HUES64 (cell line): ENCODE data around the gene MAST4.

Experiments used
- H3K27ac ChIP-seq: 2 replicates; pipeline ENCODE4 v1.7.0; 2013; ENCODE audit warnings: low read depth, low read length, inconsistent platforms
- H3K27me3 ChIP-seq: 2 replicates; pipeline ENCODE4 v1.6.1; 2013; ENCODE audit warnings: mild to moderate bottlenecking, low read length; ENCODE audit not compliant: insufficient read depth
- H3K36me3 ChIP-seq: 2 replicates; pipeline ENCODE4 v1.6.1; 2013; ENCODE audit warnings: mild to moderate bottlenecking, low read length; ENCODE audit not compliant: insufficient read depth
- H3K4me1 ChIP-seq: 2 replicates; pipeline ENCODE4 v1.6.1; 2013; ENCODE audit warnings: mild to moderate bottlenecking, low read length, moderate library complexity; ENCODE audit not compliant: insufficient read depth
- H3K4me3 ChIP-seq: 2 replicates; pipeline ENCODE4 v1.5.1; 2013; ENCODE audit warnings: mild to moderate bottlenecking, low read length, moderate library complexity
- H3K9ac ChIP-seq: 2 replicates; pipeline ENCODE4 v1.6.1; 2013; ENCODE audit warnings: mild to moderate bottlenecking, low read depth, low read length
- H3K9me3 ChIP-seq: 2 replicates; pipeline ENCODE4 v1.6.1; 2013; ENCODE audit warnings: low read depth, low read length; ENCODE audit not compliant: insufficient read depth
- WGBS: fragments of 150-250, 120-280 bp; methylation state at CpG from one replicate; pipeline ENCODE4 v1.1.7; 2013; ENCODE audit warnings: missing lambda C conversion rate; 5-methylcytosine and 5-hydroxymethylcytosine counted together

Gene MAST4

DNA sequence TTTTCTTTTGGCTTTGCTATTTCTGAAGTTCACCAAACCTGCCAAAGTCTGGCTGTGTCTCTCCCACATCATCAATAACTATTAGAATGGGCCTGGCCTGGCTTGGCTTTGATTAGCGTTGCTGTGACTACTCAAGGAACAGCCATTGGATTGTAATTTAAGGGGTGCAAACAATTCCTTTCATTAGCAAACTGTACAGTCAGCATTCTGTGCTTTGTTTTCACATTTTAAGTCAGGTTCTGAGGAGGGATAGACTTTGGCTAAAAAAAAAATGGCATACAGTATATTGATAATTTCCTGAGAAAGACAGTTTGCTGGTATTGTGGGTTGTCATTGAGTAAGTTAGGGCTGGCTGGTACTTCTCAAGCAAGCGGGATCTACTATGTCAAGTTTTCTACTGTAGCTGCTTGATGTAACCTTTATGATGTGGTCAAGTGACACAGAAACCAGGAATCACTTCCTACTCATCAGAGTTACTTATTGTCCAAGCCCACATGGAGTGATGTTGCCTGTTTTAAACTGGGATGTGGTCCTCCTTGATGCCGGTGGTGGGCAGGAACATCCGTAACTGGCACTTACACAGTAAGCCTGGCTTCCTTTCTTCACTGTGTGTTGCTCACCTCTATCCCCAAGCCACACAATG is 439.0 kb downstream of the MAST4 start:
- WGBS, result 95% methylated on average over 4 of the region's 4 CpGs
- H3K36me3 ChIP-seq, result no peaks in the 10 kb centered on the region
- no peak overlapping the region for H3K4me3 ChIP-seq
- H3K4me1 ChIP-seq, result peaks cover 46% of the 10 kb centered on the region
- H3K27me3 ChIP-seq, result no peaks in the 10 kb centered on the region
- H3K27ac ChIP-seq, result no peak overlapping the region
- H3K9me3 ChIP-seq, result no peaks in the 10 kb centered on the region
- no peak overlapping the region for H3K9ac ChIP-seq

DNA sequence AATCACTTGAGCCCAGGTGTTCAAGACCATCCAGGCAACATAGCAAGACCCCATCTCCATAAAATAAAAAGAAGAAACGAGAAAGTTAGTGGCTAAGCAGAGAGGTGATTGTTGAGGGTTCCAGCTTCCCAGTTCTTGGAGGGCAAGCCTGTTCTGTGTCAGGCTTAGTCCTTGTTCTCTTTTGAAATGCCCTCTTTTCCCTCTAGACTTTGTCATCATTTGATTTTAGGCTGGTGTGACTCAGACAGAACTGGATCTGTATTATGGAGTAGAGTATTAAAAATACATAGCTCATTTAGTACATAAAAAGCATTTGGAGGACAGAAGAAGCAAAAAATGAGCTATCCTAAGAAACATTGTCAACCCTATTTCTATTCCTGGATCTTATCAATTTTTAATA is 441.0 kb downstream of the MAST4 start:
- Histone ChIP-seq H3K4me1 (peaks cover 40% of the 10 kb centered on the region), H3K36me3 (no peaks in the 10 kb centered on the region), H3K9ac (no peak overlapping the region), H3K9me3 (no peaks in the 10 kb centered on the region), H3K27ac (no peak overlapping the region), H3K27me3 (no peaks in the 10 kb centered on the region; the same call in 1 of the 2 replicates), H3K4me3 (no peak overlapping the region)
- WGBS, result 85% methylated on average over 1 of the region's 1 CpG

DNA sequence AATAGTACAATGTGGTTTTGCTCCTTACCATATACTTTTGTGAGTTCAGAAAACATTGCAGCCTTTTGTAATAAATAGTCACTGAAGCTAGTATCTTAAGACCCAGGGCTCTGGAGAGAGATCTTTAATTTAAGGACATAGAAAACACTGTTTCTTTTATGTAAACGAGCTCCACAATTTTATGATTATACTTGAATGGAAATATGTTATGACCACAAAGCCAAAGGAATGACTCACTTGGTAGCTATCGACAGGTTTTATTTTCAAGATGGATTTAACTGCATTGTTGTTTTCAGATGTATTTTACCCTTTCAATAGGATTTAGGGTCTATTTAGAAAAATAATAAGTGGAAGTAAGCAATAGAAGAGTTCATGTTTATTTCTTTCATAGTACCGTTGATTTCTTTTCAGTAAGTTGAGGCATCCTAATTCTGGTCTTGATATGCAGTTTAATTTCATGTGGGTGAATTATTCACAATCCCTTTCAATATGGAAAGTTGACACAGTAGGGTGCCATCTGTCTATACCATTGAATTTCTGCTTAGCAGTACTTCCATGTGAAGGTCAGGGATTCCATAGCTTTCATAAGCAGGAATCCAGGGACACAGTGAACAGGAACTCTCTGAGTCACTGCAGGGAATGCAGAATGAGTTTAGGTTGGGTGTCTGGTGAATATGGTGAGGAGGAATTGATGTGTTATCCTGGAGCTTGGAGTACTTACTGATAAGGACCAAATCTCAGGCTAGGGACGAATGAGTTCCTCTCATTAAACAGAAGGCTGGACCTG is 442.8 kb downstream of the MAST4 start:
- no peaks in the 10 kb centered on the region for H3K9me3 ChIP-seq
- no peaks in the 10 kb centered on the region for H3K36me3 ChIP-seq
- H3K4me1 ChIP-seq, result peaks cover 37% of the 10 kb centered on the region
- H3K27ac ChIP-seq, result no peak overlapping the region
- H3K9ac ChIP-seq, result no peak overlapping the region
- no peaks in the 10 kb centered on the region; the same call in 1 of the 2 replicates for H3K27me3 ChIP-seq
- no peak overlapping the region for H3K4me3 ChIP-seq
- WGBS, result 94% methylated on average over 4 of the region's 4 CpGs

DNA sequence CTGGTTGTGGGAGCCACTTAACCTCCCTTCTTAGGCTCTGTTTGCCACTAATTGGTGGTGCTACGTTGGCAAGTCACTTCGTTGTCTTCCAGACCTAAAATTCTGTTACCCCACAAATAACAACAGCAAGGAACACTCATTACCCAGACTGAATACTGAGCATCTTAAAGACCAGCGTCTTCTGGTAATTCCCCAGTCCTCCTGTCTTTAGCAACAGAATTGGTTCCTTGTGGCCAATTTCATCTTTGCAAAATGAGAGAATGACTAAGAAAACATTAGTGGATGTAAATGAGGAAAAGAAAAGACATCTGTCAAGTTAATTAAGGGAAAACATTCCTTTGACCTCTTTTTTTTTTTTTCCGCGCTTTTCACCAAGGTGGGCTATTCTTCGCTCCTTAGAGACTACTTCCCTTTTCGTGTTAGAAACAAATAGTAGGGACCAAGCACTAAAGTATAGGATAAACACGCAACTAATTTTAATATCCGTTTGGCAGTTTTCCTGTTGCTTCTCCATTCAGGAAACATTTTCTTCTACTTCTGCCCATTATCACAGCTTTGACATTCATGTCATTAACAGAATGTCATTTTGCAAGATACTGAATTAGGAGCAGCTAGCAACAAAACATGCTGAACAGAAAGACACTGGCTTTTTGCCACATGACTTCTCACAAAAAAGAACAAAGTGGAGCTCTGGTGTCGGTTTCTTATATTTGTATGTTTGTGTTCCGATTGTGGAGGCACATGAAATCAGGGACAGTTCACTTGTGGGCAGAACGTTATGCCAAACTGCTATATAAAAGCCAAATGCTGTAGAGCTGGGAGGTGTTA is 446.2 kb downstream of the MAST4 start:
- Histone ChIP-seq H3K4me3 (no peak overlapping the region), H3K4me1 (peaks cover 19% of the 10 kb centered on the region), H3K27ac (no peak overlapping the region), H3K27me3 (no peaks in the 10 kb centered on the region; the same call in 1 of the 2 replicates), H3K9ac (no peak overlapping the region), H3K9me3 (no peaks in the 10 kb centered on the region), H3K36me3 (no peaks in the 10 kb centered on the region)
- WGBS, result 62% methylated on average over 12 of the region's 12 CpGs

DNA sequence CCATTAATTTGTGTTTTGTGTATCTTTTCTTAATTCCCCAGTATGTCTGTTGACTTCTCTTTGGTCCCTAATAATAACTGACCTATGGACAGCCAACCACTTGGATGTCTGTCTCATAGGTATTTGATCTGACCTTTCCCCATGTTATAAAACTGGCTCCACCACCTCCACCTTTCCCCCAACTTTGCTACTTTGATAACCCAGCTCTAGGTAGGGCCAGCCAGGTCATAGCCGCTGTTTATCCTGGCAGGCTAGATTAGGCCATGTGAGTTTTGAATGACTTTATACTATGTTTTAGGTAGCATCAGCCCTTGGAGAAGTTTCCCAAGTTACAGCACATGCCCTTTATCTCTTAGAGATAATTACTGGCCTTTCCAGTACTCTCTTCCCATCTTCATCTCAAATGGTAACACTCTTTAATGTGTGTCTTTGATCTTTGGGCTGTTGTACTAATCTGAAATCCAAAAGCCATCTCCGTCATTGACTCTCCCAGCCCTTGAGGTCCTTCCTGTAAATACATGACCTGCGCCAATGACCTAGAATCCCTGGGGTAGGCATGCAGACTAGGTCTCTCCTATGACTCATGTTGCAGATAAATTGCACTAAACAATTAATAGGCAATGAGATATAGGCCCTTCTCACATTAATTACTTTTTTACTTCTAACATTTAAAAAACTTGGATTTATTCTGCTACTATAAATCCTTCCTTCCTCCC is 447.8 kb downstream of the MAST4 start:
- no peaks in the 10 kb centered on the region for H3K36me3 ChIP-seq
- no peaks in the 10 kb centered on the region for H3K9me3 ChIP-seq
- H3K4me1 ChIP-seq, result peaks cover 24% of the 10 kb centered on the region
- no peak overlapping the region for H3K4me3 ChIP-seq
- H3K9ac ChIP-seq, result no peak overlapping the region
- 96% methylated on average over 3 of the region's 3 CpGs for WGBS
- no peak overlapping the region for H3K27ac ChIP-seq
- no peaks in the 10 kb centered on the region; the same call in 1 of the 2 replicates for H3K27me3 ChIP-seq

DNA sequence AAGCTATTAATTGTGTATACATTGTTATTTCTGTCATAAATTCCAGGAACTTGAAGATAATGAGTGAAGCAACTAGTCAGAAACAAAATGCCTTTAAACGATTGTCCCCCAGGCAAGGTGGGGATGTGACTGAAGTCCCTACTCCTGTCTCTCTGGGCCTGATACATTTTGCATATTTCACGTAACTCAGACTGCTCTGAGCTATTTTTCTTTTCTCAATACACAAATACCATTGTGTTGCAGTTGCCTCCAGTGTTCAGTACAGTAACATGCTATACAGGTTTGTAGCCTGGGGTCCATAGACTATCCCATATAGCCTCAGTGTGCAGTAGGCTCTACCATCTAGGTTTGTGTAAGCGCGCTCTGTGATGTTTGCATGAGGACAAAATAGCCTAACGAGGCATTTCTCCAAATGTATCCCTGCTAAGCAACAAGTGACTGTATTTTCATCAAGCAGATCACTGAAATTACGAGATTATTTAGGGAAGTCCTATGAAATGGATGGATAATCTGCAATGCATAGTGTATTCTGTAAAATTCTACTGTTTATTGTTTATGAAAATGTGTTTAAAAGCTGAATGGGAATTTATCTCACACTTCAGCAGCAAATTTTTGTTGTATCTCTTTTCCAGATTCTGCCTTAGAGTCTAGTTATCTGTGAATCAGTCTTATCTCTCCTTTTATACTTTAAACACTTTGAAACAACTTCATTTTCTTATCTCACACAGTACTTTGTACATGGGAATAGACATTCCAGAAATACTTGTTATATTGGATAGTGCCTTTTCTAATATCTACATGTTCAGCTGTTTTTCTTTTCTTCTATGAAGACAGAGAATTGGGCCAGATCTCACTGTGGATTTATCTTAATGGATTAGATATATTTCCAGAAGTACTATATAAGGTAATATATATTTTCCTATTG is 449.9 kb downstream of the MAST4 start:
- WGBS, result 95% methylated on average over 6 of the region's 6 CpGs
- no peak overlapping the region for H3K27ac ChIP-seq
- H3K9me3 ChIP-seq, result no peaks in the 10 kb centered on the region
- peaks cover 18% of the 10 kb centered on the region for H3K4me1 ChIP-seq
- H3K9ac ChIP-seq, result no peak overlapping the region
- H3K27me3 ChIP-seq, result no peaks in the 10 kb centered on the region; the same call in 1 of the 2 replicates
- H3K4me3 ChIP-seq, result no peak overlapping the region
- no peaks in the 10 kb centered on the region for H3K36me3 ChIP-seq

DNA sequence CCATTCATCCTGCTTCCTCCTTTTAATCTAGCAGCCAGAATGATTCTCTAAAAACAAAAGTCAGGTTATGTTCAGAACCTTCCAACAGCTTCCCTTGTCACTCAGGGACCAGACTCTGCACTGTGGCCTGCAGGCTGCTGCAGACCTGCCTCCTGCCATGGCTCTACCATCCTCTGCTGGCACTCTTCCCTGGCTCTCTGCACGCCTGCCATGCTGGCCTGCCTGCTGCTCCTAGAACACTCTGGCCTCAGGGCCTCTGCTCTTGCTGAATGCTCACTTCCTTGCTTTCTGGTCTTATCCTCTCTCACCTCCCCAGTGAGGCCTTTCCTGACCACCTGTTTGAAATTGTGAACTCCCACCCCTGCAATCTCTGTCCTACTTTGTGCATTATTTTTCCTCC is 451.0 kb downstream of the MAST4 start:
- 83% methylated on average over 1 of the region's 1 CpG for WGBS
- Histone ChIP-seq H3K9ac (no peak overlapping the region), H3K27me3 (no peaks in the 10 kb centered on the region; the same call in 1 of the 2 replicates), H3K9me3 (no peaks in the 10 kb centered on the region), H3K4me3 (no peak overlapping the region), H3K36me3 (no peaks in the 10 kb centered on the region), H3K27ac (no peak overlapping the region), H3K4me1 (peaks cover 14% of the 10 kb centered on the region)

DNA sequence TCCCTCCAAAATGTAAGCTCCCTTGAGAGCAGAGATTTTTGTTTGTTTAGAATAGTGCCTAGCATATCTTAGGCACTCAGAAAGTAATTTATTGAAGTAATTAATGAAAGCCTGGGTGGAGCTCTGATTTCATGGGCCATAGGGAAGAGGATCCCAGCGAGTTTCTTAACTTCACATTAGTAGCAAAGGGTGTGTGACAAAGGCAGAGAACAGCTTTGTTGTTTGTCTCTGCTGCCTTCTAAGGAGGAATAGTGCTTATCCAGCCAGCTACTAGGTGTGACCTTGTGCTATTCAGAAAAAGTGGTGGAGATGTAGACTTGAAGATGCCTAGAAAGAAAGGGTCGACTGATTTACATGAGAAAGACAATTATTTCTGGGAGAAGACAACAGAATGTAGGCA is 451.4 kb downstream of the MAST4 start:
- H3K4me1 ChIP-seq, result peaks cover 9% of the 10 kb centered on the region
- WGBS, result 66% methylated on average over 2 of the region's 2 CpGs

DNA sequence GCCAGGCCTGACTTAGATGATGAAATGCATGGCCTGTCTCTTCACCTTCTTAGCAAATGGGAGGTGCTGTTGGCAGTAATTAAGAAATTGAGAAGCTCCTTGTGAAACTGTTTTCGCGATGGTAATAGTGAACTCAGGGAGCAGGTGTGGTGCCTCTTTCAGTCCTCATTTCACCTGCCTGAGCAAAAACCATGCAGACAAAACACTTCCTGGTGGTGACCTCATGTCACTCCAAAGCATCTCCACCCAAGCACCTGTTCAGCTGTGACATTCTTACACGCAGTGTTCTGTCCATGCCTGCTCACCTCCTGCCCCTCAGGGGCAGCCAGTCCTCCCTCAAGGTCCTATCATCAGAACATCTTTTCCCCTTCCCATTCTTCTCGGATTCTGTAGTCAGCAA is 453.9 kb downstream of the MAST4 start:
- H3K4me1 ChIP-seq, result peaks cover 7% of the 10 kb centered on the region; the same call in 1 of the 2 replicates
- no peak overlapping the region for H3K9ac ChIP-seq
- H3K27me3 ChIP-seq, result no peaks in the 10 kb centered on the region
- H3K9me3 ChIP-seq, result no peaks in the 10 kb centered on the region
- H3K36me3 ChIP-seq, result no peaks in the 10 kb centered on the region
- H3K4me3 ChIP-seq, result no peak overlapping the region
- 94% methylated on average over 4 of the region's 4 CpGs for WGBS
- no peak overlapping the region for H3K27ac ChIP-seq

More for the DNA sequence above, 451.4 kb downstream of the MAST4 start:
- no peak overlapping the region for H3K9ac ChIP-seq
- no peak overlapping the region for H3K27ac ChIP-seq
- H3K9me3 ChIP-seq, result no peaks in the 10 kb centered on the region
- no peaks in the 10 kb centered on the region; the same call in 1 of the 2 replicates for H3K27me3 ChIP-seq
- no peak overlapping the region for H3K4me3 ChIP-seq
- no peaks in the 10 kb centered on the region for H3K36me3 ChIP-seq

DNA sequence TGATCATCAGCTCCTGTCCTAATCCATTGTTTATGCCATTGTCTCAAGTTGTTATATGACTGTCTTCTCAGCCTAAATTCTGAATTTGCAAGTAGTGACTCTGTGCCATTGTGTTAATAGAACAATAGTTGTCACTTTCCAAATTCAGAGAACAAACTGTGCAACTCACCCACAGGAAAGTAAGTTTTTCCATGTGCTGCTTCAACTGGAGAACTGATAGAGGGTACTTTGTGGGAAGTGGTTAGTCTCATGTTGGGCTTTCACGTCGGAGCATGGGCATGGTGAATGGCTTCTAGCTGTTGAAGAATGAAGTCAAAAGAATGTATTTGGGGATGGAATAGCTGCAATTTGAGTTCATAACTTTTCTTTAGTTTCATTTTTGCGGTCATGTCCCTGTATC is 454.4 kb downstream of the MAST4 start:
- Histone ChIP-seq H3K9me3 (no peaks in the 10 kb centered on the region), H3K4me3 (no peak overlapping the region), H3K36me3 (no peaks in the 10 kb centered on the region), H3K27ac (no peak overlapping the region), H3K4me1 (peaks cover 7% of the 10 kb centered on the region; the same call in 1 of the 2 replicates), H3K27me3 (no peaks in the 10 kb centered on the region), H3K9ac (no peak overlapping the region)
- 90% methylated on average over 3 of the region's 3 CpGs for WGBS
